Adrenal gland (tissue), 5 donors: Measurements from ENCODE around the gene AGPAT1.

Source experiments
- CTCF ChIP-seq, 6 experiments: fragments of 450-650 bp in 4 of 6; fragments of 200-600 bp in 2 of 6; sonication (generic) in 1 of 6; IDR thresholded peaks; 1 replicate in 5 of 6; 2 replicates in 1 of 6; pipeline versions ENCODE4 v1.5.1 to v1.8.0; 2016 to 2021; ENCODE audit warnings: antibody characterized with exemption in 6 of 6, mild to moderate bottlenecking in 2 of 6, moderate library complexity in 1 of 6
- POLR2A ChIP-seq, 2 donors: fragments of 450-650 bp; IDR thresholded peaks; one replicate each; pipeline ENCODE4 v1.6.1; 2017; ENCODE audit warnings: antibody characterized with exemption in 2 of 2, mild to moderate bottlenecking in 2 of 2, moderate library complexity in 1 of 2
- donor health status: DM: no; HTN: no; CAD: no.

- TF ChIP-seq CTCF (IDR thresholded peaks at IDR 0.05) (no peak), POLR2A (IDR thresholded peaks at IDR 0.05) (no peak)
Measured at GRCh38 chr6:32167154-32167760, 8.6 kb downstream of the AGPAT1 start.
